HEK293 (cell line): ENCODE data around the gene ATP6V1F.

ENCODE experiments used
- IKZF3 ChIP-seq: fragments of 450-650 bp; IDR thresholded peaks from 2 replicates; pipeline ENCODE4 v1.5.0; 2018; ENCODE audit warnings: missing biosample characterization, mild to moderate bottlenecking, missing genetic modification characterization, moderate library complexity
- KLF16 ChIP-seq: fragments of 450-650 bp; formaldehyde crosslinking; IDR thresholded peaks from 2 replicates; pipeline ENCODE4 v1.5.1; 2017; ENCODE audit warnings: missing biosample characterization, missing genetic modification characterization
- KLF9 ChIP-seq: fragments of 450-650 bp; formaldehyde crosslinking; IDR thresholded peaks from 2 replicates; pipeline ENCODE4 v1.5.1; 2016; ENCODE audit warnings: missing biosample characterization, missing genetic modification characterization, low read depth
- MYNN ChIP-seq: fragments of 450-650 bp; formaldehyde crosslinking; IDR thresholded peaks from 2 replicates; pipeline ENCODE4 v1.5.1; 2016; ENCODE audit warnings: missing biosample characterization, missing genetic modification characterization, borderline replicate concordance
- PRDM1 ChIP-seq: fragments of 450-650 bp; formaldehyde crosslinking; IDR thresholded peaks from 2 replicates; pipeline ENCODE4; 2016; ENCODE audit warnings: missing biosample characterization, missing genetic modification characterization
- ZBTB21 ChIP-seq: fragments of 450-650 bp; formaldehyde crosslinking; IDR thresholded peaks from 2 replicates; pipeline ENCODE4 v1.5.1; 2017; ENCODE audit warnings: missing biosample characterization, missing genetic modification characterization
- ZBTB48 ChIP-seq: fragments of 450-650 bp; formaldehyde crosslinking; IDR thresholded peaks from 2 replicates; pipeline ENCODE4 v1.5.1; 2016; ENCODE audit warnings: missing biosample characterization, missing genetic modification characterization
- ZBTB49 ChIP-seq: fragments of 450-650 bp; formaldehyde crosslinking; IDR thresholded peaks from 2 replicates; pipeline ENCODE4 v1.5.1; 2016; ENCODE audit warnings: missing biosample characterization, missing genetic modification characterization, low read depth
- ZBTB6 ChIP-seq: fragments of 450-650 bp; formaldehyde crosslinking; IDR thresholded peaks from 2 replicates; pipeline ENCODE4 v1.5.1; 2017; ENCODE audit warnings: missing biosample characterization, missing genetic modification characterization
- ZFP3 ChIP-seq: fragments of 450-650 bp; formaldehyde crosslinking; IDR thresholded peaks from 2 replicates; pipeline ENCODE4 v1.5.1; 2016; ENCODE audit warnings: low read depth, missing biosample characterization, missing genetic modification characterization
- ZNF16 ChIP-seq: fragments of 450-650 bp; formaldehyde crosslinking; IDR thresholded peaks from 2 replicates; pipeline ENCODE4 v1.5.1; 2016; ENCODE audit warnings: low read depth, missing biosample characterization, missing genetic modification characterization
- ZNF169 ChIP-seq: fragments of 450-650 bp; formaldehyde crosslinking; IDR thresholded peaks from 2 replicates; pipeline ENCODE4 v1.5.1; 2016; ENCODE audit warnings: missing biosample characterization, missing genetic modification characterization
- ZNF24 ChIP-seq: fragments of 450-650 bp; formaldehyde crosslinking; IDR thresholded peaks from 2 replicates; pipeline ENCODE4 v1.5.1; 2016; ENCODE audit warnings: missing biosample characterization, missing genetic modification characterization
- ZNF266 ChIP-seq: fragments of 450-650 bp; formaldehyde crosslinking; IDR thresholded peaks from 2 replicates; pipeline ENCODE4 v1.5.1; 2016; ENCODE audit warnings: missing biosample characterization, missing genetic modification characterization, low read depth
- ZNF366 ChIP-seq: fragments of 450-650 bp; formaldehyde crosslinking; conservative IDR thresholded peaks from 2 replicates; pipeline ENCODE4 v1.5.1; 2016; ENCODE audit warnings: missing biosample characterization, missing genetic modification characterization
- ZNF37A ChIP-seq: fragments of 450-650 bp; IDR thresholded peaks from 2 replicates; pipeline ENCODE4 v1.5.1; 2018; ENCODE audit warnings: missing biosample characterization, missing genetic modification characterization
- ZNF394 ChIP-seq: fragments of 450-650 bp; formaldehyde crosslinking; IDR thresholded peaks from 2 replicates; pipeline ENCODE4 v1.5.1; 2016; ENCODE audit warnings: missing biosample characterization, missing genetic modification characterization, mild to moderate bottlenecking, moderate library complexity, borderline replicate concordance
- ZNF398 ChIP-seq: fragments of 450-650 bp; formaldehyde crosslinking; IDR thresholded peaks from 2 replicates; pipeline ENCODE4 v1.5.1; 2017; ENCODE audit warnings: missing biosample characterization, missing genetic modification characterization
- ZNF48 ChIP-seq: fragments of 450-650 bp; formaldehyde crosslinking; IDR thresholded peaks from 2 replicates; pipeline ENCODE4 v1.5.1; 2016; ENCODE audit warnings: missing biosample characterization, missing genetic modification characterization
- ZNF514 ChIP-seq: fragments of 450-650 bp; formaldehyde crosslinking; IDR thresholded peaks from 2 replicates; pipeline ENCODE4 v1.5.1; 2016; ENCODE audit warnings: missing biosample characterization, missing genetic modification characterization
- ZNF555 ChIP-seq: fragments of 450-650 bp; formaldehyde crosslinking; conservative IDR thresholded peaks from 2 replicates; pipeline ENCODE4 v1.5.1; 2017; ENCODE audit warnings: missing biosample characterization, mild to moderate bottlenecking, missing genetic modification characterization, inconsistent platforms
- ZNF626 ChIP-seq: fragments of 450-650 bp; sonication (Bioruptor Pico); formaldehyde crosslinking; IDR thresholded peaks from 2 replicates; pipeline ENCODE4 v1.5.1; 2018; ENCODE audit warnings: missing biosample characterization, missing genetic modification characterization, inconsistent platforms
- ZNF629 ChIP-seq: fragments of 450-650 bp; formaldehyde crosslinking; IDR thresholded peaks from 2 replicates; pipeline ENCODE4 v1.5.1; 2017; ENCODE audit warnings: missing biosample characterization, missing genetic modification characterization
- ZNF776 ChIP-seq: fragments of 450-650 bp; formaldehyde crosslinking; IDR thresholded peaks from 2 replicates; pipeline ENCODE4 v1.5.0; 2017; ENCODE audit warnings: missing biosample characterization, missing genetic modification characterization, borderline replicate concordance
- ZNF792 ChIP-seq: fragments of 450-650 bp; formaldehyde crosslinking; IDR thresholded peaks from 2 replicates; pipeline ENCODE4 v1.5.1; 2016; ENCODE audit warnings: missing biosample characterization, missing genetic modification characterization
- ZSCAN30 ChIP-seq: fragments of 450-650 bp; IDR thresholded peaks from 2 replicates; pipeline ENCODE4 v1.5.1; 2018; ENCODE audit warnings: missing biosample characterization, mild to moderate bottlenecking, missing genetic modification characterization, moderate library complexity
- TF ChIP-seq, protein P1 (sequence below): fragments of 450-650 bp; formaldehyde crosslinking; IDR thresholded peaks from 2 replicates; pipeline ENCODE4 v1.5.1; 2016; ENCODE audit warnings: missing biosample characterization, missing genetic modification characterization
- TF ChIP-seq, protein P2 (sequence below): fragments of 450-650 bp; formaldehyde crosslinking; IDR thresholded peaks from 2 replicates; pipeline ENCODE4 v1.5.1; 2016; ENCODE audit warnings: missing biosample characterization, missing genetic modification characterization
- TF ChIP-seq, protein P3 (sequence below): fragments of 450-650 bp; formaldehyde crosslinking; IDR thresholded peaks from 2 replicates; pipeline ENCODE4 v1.5.1; 2017; ENCODE audit warnings: missing biosample characterization, missing genetic modification characterization

ATP6V1F gene

GRCh38 chr7:128883622-128884448 lies 21.2 kb downstream of the ATP6V1F start (continued):
- TF ChIP-seq ZBTB49 (tag by site-specific recombination) (no peak), KLF9 (no peak), ZNF366 (no peak), ZBTB21 (tag by site-specific recombination) (no peak), ZNF514 (tag by site-specific recombination) (no peak), MYNN (tag by site-specific recombination) (no peak), ZNF776 (tag by site-specific recombination) (no peak), ZNF24 (tag by site-specific recombination) (no peak), ZNF555 (tag by site-specific recombination) (no peak), KLF16 (tag by site-specific recombination) (no peak), ZNF626 (tag by site-specific recombination) (no peak), ZNF792 (no peak), ZNF169 (tag by site-specific recombination) (no peak), ZBTB6 (tag by site-specific recombination) (no peak), ZFP3 (tag by site-specific recombination) (no peak), ZBTB48 (tag by site-specific recombination) (peak; percentile 95), ZNF37A (tag by site-specific recombination) (no peak), IKZF3 (tag by site-specific recombination) (no peak), PRDM1 (tag by site-specific recombination) (no peak), ZNF629 (no peak), ZNF394 (tag by site-specific recombination) (peak; percentile 40; the same call in 1 of the 2 replicates), ZNF48 (tag by site-specific recombination) (no peak), ZNF398 (tag by site-specific recombination) (no peak), ZNF16 (tag by site-specific recombination) (no peak), ZSCAN30 (tag by site-specific recombination) (peak; percentile 64), ZNF266 (tag by site-specific recombination) (no peak)
- TF ChIP-seq, protein P1, sequence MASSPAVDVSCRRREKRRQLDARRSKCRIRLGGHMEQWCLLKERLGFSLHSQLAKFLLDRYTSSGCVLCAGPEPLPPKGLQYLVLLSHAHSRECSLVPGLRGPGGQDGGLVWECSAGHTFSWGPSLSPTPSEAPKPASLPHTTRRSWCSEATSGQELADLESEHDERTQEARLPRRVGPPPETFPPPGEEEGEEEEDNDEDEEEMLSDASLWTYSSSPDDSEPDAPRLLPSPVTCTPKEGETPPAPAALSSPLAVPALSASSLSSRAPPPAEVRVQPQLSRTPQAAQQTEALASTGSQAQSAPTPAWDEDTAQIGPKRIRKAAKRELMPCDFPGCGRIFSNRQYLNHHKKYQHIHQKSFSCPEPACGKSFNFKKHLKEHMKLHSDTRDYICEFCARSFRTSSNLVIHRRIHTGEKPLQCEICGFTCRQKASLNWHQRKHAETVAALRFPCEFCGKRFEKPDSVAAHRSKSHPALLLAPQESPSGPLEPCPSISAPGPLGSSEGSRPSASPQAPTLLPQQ, result 0 out of 2 replicates have a peak, but pooled peaks have one; percentile 19
- TF ChIP-seq, protein P2, sequence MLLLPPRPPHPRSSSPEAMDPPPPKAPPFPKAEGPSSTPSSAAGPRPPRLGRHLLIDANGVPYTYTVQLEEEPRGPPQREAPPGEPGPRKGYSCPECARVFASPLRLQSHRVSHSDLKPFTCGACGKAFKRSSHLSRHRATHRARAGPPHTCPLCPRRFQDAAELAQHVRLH (tag by site-specific recombination), result no peak
- TF ChIP-seq, protein P3, sequence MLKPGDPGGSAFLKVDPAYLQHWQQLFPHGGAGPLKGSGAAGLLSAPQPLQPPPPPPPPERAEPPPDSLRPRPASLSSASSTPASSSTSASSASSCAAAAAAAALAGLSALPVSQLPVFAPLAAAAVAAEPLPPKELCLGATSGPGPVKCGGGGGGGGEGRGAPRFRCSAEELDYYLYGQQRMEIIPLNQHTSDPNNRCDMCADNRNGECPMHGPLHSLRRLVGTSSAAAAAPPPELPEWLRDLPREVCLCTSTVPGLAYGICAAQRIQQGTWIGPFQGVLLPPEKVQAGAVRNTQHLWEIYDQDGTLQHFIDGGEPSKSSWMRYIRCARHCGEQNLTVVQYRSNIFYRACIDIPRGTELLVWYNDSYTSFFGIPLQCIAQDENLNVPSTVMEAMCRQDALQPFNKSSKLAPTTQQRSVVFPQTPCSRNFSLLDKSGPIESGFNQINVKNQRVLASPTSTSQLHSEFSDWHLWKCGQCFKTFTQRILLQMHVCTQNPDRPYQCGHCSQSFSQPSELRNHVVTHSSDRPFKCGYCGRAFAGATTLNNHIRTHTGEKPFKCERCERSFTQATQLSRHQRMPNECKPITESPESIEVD, result no peak
